Fibroblast of the conjunctiva (primary cell): ENCODE measurements around the gene TMEM129.
"Not testable (repeated sequence)": the region's sequence is repeated elsewhere in the genome, so short reads cannot be mapped to it uniquely, and the experiment has no call there.

Source experiments
- DNase-seq: peaks from one replicate; pipeline ENCODE4 v3.0.0-alpha.2; 2010; ENCODE audit warnings: low read depth

The TMEM129 gene

GRCh38 chr4:1695913-1696312 lies 25.2 kb downstream of the TMEM129 start:
- no peak for DNase-seq

GRCh38 chr4:1693131-1693896 lies 27.8 kb downstream of the TMEM129 start:
- DNase-seq, result peak; percentile 64

GRCh38 chr4:1691737-1692373 lies 29.3 kb downstream of the TMEM129 start:
- no peak for DNase-seq

- DNase-seq, result no peak
Observed at GRCh38 chr4:1690698-1691097, 30.4 kb downstream of the TMEM129 start.

GRCh38 chr4:1686440-1687036 lies 34.6 kb downstream of the TMEM129 start:
- DNase-seq, result no peak

- no peak for DNase-seq
Observed at GRCh38 chr4:1685235-1686150, 35.6 kb downstream of the TMEM129 start.

- DNase-seq, result no peak
Observed at GRCh38 chr4:1684506-1685234, 36.5 kb downstream of the TMEM129 start.

- DNase-seq, result peak; percentile 66
Observed at GRCh38 chr4:1683736-1684505, 37.2 kb downstream of the TMEM129 start, which contains the start of gene FAM53A. Gene FAM53A, minus strand, starts transcription at chr4:1684313. Its CDS starts 15,572 bp downstream, at chr4:1668741.

- peak; percentile 80 for DNase-seq
Observed at GRCh38 chr4:1683261-1683735, 37.8 kb downstream of the TMEM129 start.

- DNase-seq, result no peak
Observed at GRCh38 chr4:1682860-1683259, 38.3 kb downstream of the TMEM129 start.

GRCh38 chr4:1678244-1678643 lies 42.9 kb downstream of the TMEM129 start:
- DNase-seq, result no peak

GRCh38 chr4:1676605-1677525 lies 44.3 kb downstream of the TMEM129 start:
- DNase-seq, result no peak

- DNase-seq, result no peak
Observed at GRCh38 chr4:1675802-1676137, 45.4 kb downstream of the TMEM129 start.

- DNase-seq, result no peak
Observed at GRCh38 chr4:1675136-1675801, 45.9 kb downstream of the TMEM129 start.

- DNase-seq, result no peak
Observed at GRCh38 chr4:1674682-1675081, 46.4 kb downstream of the TMEM129 start.

GRCh38 chr4:1673671-1674070 lies 47.5 kb downstream of the TMEM129 start:
- no peak for DNase-seq

- not testable (repeated sequence) for DNase-seq
Observed at GRCh38 chr4:1671011-1671410, 50.1 kb downstream of the TMEM129 start.

GRCh38 chr4:1670279-1670678 lies 50.8 kb downstream of the TMEM129 start:
- DNase-seq, result no peak

GRCh38 chr4:1669850-1670249 lies 51.3 kb downstream of the TMEM129 start:
- DNase-seq, result no peak
